HFFc6 (cell line): ENCODE data around the gene SPOCK1. TPM values are rescaled to one million over a fixed set of nuclear protein-coding genes. Genes with fewer than 3 reads are reported as not detected.

Source experiments
- DNase-seq: peaks from one replicate; pipeline ENCODE4 v3.0.0-alpha.2; 2018
- H3K27ac Mint-ChIP-seq: 2 replicates; pipeline ENCODE4 v1.8.0; 2020; ENCODE audit warnings: mild to moderate bottlenecking, mixed read lengths
- H3K27me3 Mint-ChIP-seq: 2 replicates; pipeline ENCODE4 v1.8.0; 2021; ENCODE audit warnings: mild to moderate bottlenecking, moderate library complexity, mixed read lengths; ENCODE audit not compliant: insufficient read depth
- H3K36me3 Mint-ChIP-seq: 2 replicates; pipeline ENCODE4 v1.8.0; 2021; ENCODE audit warnings: low read depth, mixed read lengths
- H3K4me1 Mint-ChIP-seq: 2 replicates; pipeline ENCODE4 v1.8.0; 2020; ENCODE audit warnings: low read depth, mixed read lengths
- H3K4me3 Mint-ChIP-seq: 2 replicates; pipeline ENCODE4 v1.8.0; 2020; ENCODE audit warnings: mild to moderate bottlenecking, moderate library complexity, mixed read lengths
- H3K9me3 Mint-ChIP-seq: 2 replicates; pipeline ENCODE4 v1.8.0; 2020; ENCODE audit warnings: mild to moderate bottlenecking, mixed read lengths
- total RNA-seq, 6 experiments: library from RNA; stranded (reverse); fragmentation: NEBNext Ultra II Directional; extraction: Animal tissue kit (Norgen Biotek cat#: 25700); gene quantifications; 2 replicates in 1 of 6; 3 replicates in 5 of 6; pipeline ENCODE4 v1.2.3, GENCODE V29; 2021
- TF ChIP-seq, protein P1 (sequence below): fragments of 200-600 bp; sonication (generic); IDR thresholded peaks from 2 replicates; pipeline ENCODE4 v1.5.0; 2021; ENCODE audit warnings: antibody characterized with exemption, mild to moderate bottlenecking

The SPOCK1 gene
- total RNA-seq, 6 experiments from 2014 or later: 111 to 170 (median 125) TPM

GRCh38 chr5:137370096-137371071, 128.7 kb downstream of the SPOCK1 start:
- Mint-ChIP-seq H3K27ac (peak overlapping the region; percentile 89), H3K4me1 (peaks cover 64% of the 10 kb centered on the region), H3K9me3 (no peaks in the 10 kb centered on the region), H3K27me3 (peaks cover 3% of the 10 kb centered on the region; the same call in 1 of the 2 replicates), H3K36me3 (no peaks in the 10 kb centered on the region), H3K4me3 (peak overlapping the region; percentile 78)
- peak; percentile 76 for DNase-seq
- TF ChIP-seq, protein P1, sequence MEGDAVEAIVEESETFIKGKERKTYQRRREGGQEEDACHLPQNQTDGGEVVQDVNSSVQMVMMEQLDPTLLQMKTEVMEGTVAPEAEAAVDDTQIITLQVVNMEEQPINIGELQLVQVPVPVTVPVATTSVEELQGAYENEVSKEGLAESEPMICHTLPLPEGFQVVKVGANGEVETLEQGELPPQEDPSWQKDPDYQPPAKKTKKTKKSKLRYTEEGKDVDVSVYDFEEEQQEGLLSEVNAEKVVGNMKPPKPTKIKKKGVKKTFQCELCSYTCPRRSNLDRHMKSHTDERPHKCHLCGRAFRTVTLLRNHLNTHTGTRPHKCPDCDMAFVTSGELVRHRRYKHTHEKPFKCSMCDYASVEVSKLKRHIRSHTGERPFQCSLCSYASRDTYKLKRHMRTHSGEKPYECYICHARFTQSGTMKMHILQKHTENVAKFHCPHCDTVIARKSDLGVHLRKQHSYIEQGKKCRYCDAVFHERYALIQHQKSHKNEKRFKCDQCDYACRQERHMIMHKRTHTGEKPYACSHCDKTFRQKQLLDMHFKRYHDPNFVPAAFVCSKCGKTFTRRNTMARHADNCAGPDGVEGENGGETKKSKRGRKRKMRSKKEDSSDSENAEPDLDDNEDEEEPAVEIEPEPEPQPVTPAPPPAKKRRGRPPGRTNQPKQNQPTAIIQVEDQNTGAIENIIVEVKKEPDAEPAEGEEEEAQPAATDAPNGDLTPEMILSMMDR: no peak

- no peaks in the 10 kb centered on the region for H3K9me3 Mint-ChIP-seq
- H3K36me3 Mint-ChIP-seq: no peaks in the 10 kb centered on the region
- TF ChIP-seq, protein P1: no peak
- DNase-seq: no peak
- peaks cover 3% of the 10 kb centered on the region; the same call in 1 of the 2 replicates for H3K27me3 Mint-ChIP-seq
- no peak overlapping the region for H3K27ac Mint-ChIP-seq
- H3K4me1 Mint-ChIP-seq: peaks cover 74% of the 10 kb centered on the region
- H3K4me3 Mint-ChIP-seq: no peak overlapping the region
Measured at GRCh38 chr5:137368651-137369050, 130.5 kb downstream of the SPOCK1 start.

DNA sequence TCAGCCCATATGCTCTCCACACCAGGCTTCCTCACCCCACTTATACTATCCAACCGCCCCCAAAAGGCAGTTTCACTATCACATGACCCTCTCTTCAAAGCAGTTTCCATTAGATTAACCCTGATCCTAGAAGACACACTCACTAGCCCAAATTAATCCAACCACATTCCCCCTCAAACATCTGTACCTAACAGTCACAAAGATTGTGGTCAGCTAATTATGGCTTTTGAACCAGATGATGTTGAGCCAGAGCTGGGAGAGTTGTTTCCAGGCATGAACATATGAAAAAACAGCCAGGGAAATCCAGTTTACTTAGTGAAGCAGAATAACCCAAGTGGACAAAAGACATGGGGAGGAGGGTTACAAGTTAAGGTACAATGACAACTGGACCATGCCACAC, 131.2 kb downstream of the SPOCK1 start:
- H3K27me3 Mint-ChIP-seq: peaks cover 3% of the 10 kb centered on the region; the same call in 1 of the 2 replicates
- H3K27ac Mint-ChIP-seq: no peak overlapping the region
- DNase-seq: no peak
- peaks cover 71% of the 10 kb centered on the region for H3K4me1 Mint-ChIP-seq
- H3K9me3 Mint-ChIP-seq: no peaks in the 10 kb centered on the region
- H3K36me3 Mint-ChIP-seq: no peaks in the 10 kb centered on the region
- H3K4me3 Mint-ChIP-seq: no peak overlapping the region
- TF ChIP-seq, protein P1: no peak

DNA sequence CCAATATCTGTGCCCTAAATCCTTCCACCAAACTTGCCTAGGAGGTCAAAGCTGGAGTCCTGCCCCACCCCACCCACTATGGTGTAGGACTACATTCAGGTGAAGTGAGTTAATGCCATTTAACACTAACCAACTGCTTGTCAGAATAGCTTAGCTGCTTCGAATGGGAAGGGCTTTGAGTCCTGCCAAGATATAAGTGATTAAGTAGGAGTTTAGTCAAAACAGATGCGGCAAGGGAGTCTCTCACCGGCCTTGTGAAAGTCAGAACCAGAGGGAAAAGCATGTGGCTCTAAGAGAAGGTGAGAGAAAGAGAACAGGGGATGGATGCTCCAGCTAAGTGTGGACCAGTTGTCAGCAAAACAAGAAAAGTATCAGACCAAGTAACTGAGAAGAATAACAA, 132.6 kb downstream of the SPOCK1 start:
- no peak for DNase-seq
- TF ChIP-seq, protein P1: no peak
- Mint-ChIP-seq H3K4me1 (peaks cover 69% of the 10 kb centered on the region), H3K27ac (no peak overlapping the region), H3K36me3 (no peaks in the 10 kb centered on the region), H3K27me3 (peaks cover 5% of the 10 kb centered on the region), H3K4me3 (no peak overlapping the region), H3K9me3 (no peaks in the 10 kb centered on the region)

DNA sequence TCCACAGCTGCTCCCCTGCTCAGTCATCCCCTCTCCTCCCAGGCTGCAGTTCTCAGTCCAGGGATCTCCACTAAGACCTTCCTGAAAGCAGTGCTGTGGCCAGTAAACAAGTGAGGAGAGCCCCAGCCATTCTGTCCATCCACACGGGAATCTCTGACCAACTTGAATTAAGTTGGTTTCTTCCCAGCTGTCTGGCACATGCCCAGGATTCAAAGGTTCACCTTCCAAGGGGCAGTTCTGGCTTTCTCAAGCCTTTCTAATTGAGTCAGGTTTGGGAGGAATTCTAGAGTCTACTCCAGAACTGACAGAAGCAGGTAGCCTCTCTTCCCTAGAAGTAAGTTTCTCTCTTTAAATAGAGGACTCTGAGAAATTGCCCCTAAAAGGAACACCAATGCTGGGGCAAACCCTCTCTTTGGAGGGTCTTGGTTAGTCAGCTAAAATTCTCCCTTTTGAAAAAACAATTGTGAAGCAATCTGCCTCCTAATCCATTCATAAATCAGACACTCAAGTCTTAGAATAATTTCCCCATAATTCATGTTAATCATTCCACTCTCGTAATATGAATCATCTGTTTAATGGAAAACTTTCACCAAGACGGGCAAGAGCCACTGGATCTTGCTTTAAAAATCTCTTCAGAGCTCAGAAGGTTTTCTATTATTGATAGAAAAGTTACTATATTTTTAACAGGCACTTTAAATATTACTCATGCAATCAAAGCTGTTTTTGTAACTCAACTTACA, 133.8 kb downstream of the SPOCK1 start:
- no peaks in the 10 kb centered on the region for H3K9me3 Mint-ChIP-seq
- TF ChIP-seq, protein P1: no peak
- H3K4me3 Mint-ChIP-seq: no peak overlapping the region
- peaks cover 5% of the 10 kb centered on the region for H3K27me3 Mint-ChIP-seq
- DNase-seq: peak; percentile 19
- no peaks in the 10 kb centered on the region for H3K36me3 Mint-ChIP-seq
- peaks cover 69% of the 10 kb centered on the region for H3K4me1 Mint-ChIP-seq
- no peak overlapping the region for H3K27ac Mint-ChIP-seq
